ENCODE results near the gene WIPI1. TPM values are rescaled to one million over a fixed set of nuclear protein-coding genes. Genes with fewer than 3 reads are reported as not detected.

WIPI1 gene
- total and polyA plus RNA-seq, 2 of the 13 experiments (the other 11 are each of a cell fraction or from before 2014, with no cell fraction given) = 29.4 to 141 TPM

- CTCF ChIA-PET (ENCODE audit: low intra/inter-chr PET ratio, low total read pairs) = no interaction called here
Observed at GRCh38 chr17:68433211-68433610, 24.1 kb downstream of the WIPI1 start.

More at GRCh38 chr17:68433211-68433610, 24.1 kb downstream of the WIPI1 start:
- Histone ChIP-seq H3K4me2 (ENCODE audit: low read depth, low read length) (no peak overlapping the region), H3K27me3 (ENCODE audit: control insufficient read depth in 1 of 2, insufficient read depth in 2 of 2, low read length in 2 of 2) (no peaks in the 10 kb centered on the region), H3K36me3 (replicated peaks in 1 of 2; ENCODE audit: control insufficient read depth in 1 of 2, insufficient read depth in 2 of 2, low read length in 2 of 2) (peaks cover 36 to 70% of the 10 kb centered on the region in 2 experiments), H3K9me3 (ENCODE audit: low read length) (no peaks in the 10 kb centered on the region), H3K27ac (ENCODE audit: extremely low read length, insufficient read depth, low read length) (no peak overlapping the region), H2AFZ (ENCODE audit: low read length) (no peak overlapping the region), H3K9ac (ENCODE audit: insufficient read depth, low read depth, low read length) (no peak overlapping the region), H3K79me2 (ENCODE audit: insufficient read depth, low read length) (no peaks in the 10 kb centered on the region), H3K4me3 (replicated peaks in 1 of 3; ENCODE audit: insufficient read depth in 1 of 3, low read depth in 2 of 3, low read length in 3 of 3) (no peak overlapping the region), H4K20me1 (ENCODE audit: insufficient read depth, low read length) (no peaks in the 10 kb centered on the region), H3K4me1 (ENCODE audit: insufficient read depth, low read length) (peaks cover 24% of the 10 kb centered on the region)
- DNase-seq (ENCODE audit: low spot score) (no peak), ATAC-seq (no peak), FAIRE-seq (no peak)
- in situ Hi-C loops (cut with HindIII; ENCODE audit: extremely low pct_ligation_motif_present, low pct_unique_long_range_greater_than_20kb) (loop anchor here (5.0 kb wide), 1 partner anchor 171 kb away; no protein-coding TSS in a partner anchor), intact Hi-C loops (cut with micrococcal nuclease; ENCODE audit: unreplicated experiment) (no loop called here)
- BruUV-seq (replicated peaks) = no TSS peak
- POLR2A ChIA-PET = no interaction called here
- TF ChIP-seq PAX8 (CRISPR knock-in tag; IDR thresholded peaks at IDR 0.05; ENCODE audit: borderline replicate concordance) (no peak), MAF1 (CRISPR knock-in tag; IDR thresholded peaks at IDR 0.05; ENCODE audit: borderline replicate concordance) (no peak), MTERF4 (CRISPR knock-in tag; IDR thresholded peaks at IDR 0.05) (no peak), NAIF1 (CRISPR knock-in tag; IDR thresholded peaks at IDR 0.05; ENCODE audit: borderline replicate concordance) (no peak), HOXA3 (CRISPR knock-in tag; IDR thresholded peaks at IDR 0.05) (no peak), RFX5 (IDR thresholded peaks at IDR 0.05; ENCODE audit: low read depth, low read length) (no peak), SIX1 (CRISPR knock-in tag; IDR thresholded peaks at IDR 0.05; ENCODE audit: borderline replicate concordance) (no peak), CREB1 (IDR thresholded peaks at IDR 0.05) (no peak), CREB1 (CRISPR knock-in tag; IDR thresholded peaks at IDR 0.05) (no peak), ZGPAT (CRISPR knock-in tag; IDR thresholded peaks at IDR 0.05) (no peak)
- WGBS (ENCODE audit: low lambda C conversion rate) = over 99% methylated on average over 9 of the region's 9 CpGs

Measured in HepG2 (cell line).